ENCODE data around the gene GABARAP. TPM values are rescaled to one million over a fixed set of nuclear protein-coding genes. Genes with fewer than 3 reads are reported as not detected.

GABARAP gene
- total and polyA plus RNA-seq, 2 of the 8 experiments (the other 6 are each of a cell fraction or from before 2014, with no cell fraction given), result 252 to 581 TPM

DNA sequence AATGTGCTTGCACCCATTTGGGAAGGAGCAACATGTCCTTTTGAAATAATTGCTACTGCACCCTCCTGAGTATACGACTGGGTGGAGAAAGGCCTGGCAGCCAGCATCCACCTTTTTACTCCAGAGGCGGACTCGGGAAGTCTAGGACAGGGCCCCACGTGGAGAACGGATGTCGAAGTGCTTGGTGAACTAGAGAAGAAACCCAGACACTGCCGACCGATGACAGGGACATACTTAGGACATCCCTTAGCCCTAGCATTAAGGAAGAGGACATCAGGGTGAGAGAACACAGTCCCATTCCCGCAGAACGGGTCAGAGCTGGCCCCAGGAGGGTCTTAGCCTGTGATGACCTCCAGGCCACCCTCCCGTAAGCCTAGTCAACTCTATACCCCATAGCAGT lies 48.4 kb upstream of the GABARAP start:
- H2BK5ac ChIP-seq (ENCODE audit: low read depth, low read length), result no peak overlapping the region
- H3K9ac ChIP-seq (replicated peaks in 1 of 4; ENCODE audit: extremely low read depth in 1 of 4, low read depth in 3 of 4, low read length in 3 of 4), result no peak overlapping the region
- peaks cover 0 to 9% of the 10 kb centered on the region in 2 experiments for H4K20me1 ChIP-seq (replicated peaks in 1 of 2; ENCODE audit: control insufficient read depth in 1 of 2, insufficient read depth in 2 of 2, low read length in 2 of 2)
- H2BK12ac ChIP-seq (ENCODE audit: low read depth, low read length), result no peak overlapping the region
- H2AK5ac ChIP-seq (ENCODE audit: low read depth, low read length), result no peak overlapping the region
- H3K9me3 ChIP-seq (ENCODE audit: insufficient read depth in 2 of 2, low read depth in 1 of 2, low read length in 1 of 2), result no peaks in the 10 kb centered on the region; a peak in 1 of 4 replicates
- no peak overlapping the region for H4K8ac ChIP-seq (ENCODE audit: extremely low read depth, insufficient read depth, low read length)
- DNase-seq (ENCODE audit: low read depth in 1 of 2, low spot score in 2 of 2) (no peak), FAIRE-seq (no peak)
- H2BK20ac ChIP-seq (ENCODE audit: low read length), result no peak overlapping the region
- H3K79me2 ChIP-seq (ENCODE audit: control insufficient read depth in 1 of 2, insufficient read depth in 2 of 2, low read length in 2 of 2), result no peaks in the 10 kb centered on the region
- H3K4ac ChIP-seq (replicated peaks; ENCODE audit: insufficient read length, low read depth, low read length), result no peak overlapping the region
- no peak overlapping the region for H3K27ac ChIP-seq (ENCODE audit: low read depth, low read length)
- H3K4me3 ChIP-seq (ENCODE audit: extremely low read depth in 1 of 4, insufficient read depth in 2 of 4, low read depth in 3 of 4, low read length in 4 of 4), result no peak overlapping the region
- H3K18ac ChIP-seq (ENCODE audit: extremely low read depth, low read length), result no peak overlapping the region
- CTCF ChIA-PET (ENCODE audit: partially characterized antibody), result interaction anchor here (0.7 to 5.7 kb wide), 5 partner anchors 9 to 69 kb away, joined by 3 to 46 read pairs (median 5); partner anchors contain the start of gene SLC2A4
- H4K5ac ChIP-seq (ENCODE audit: insufficient read length, low read depth, low read length), result no peak overlapping the region
- no peak overlapping the region for H4K91ac ChIP-seq (replicated peaks; ENCODE audit: insufficient read length, low read length)
- H3K36me3 ChIP-seq (ENCODE audit: control insufficient read depth in 2 of 4, insufficient read depth in 4 of 4, low read length in 3 of 4), result peaks cover 0 to 6% (median 0%) of the 10 kb centered on the region in 4 experiments; a peak in 1 of 8 replicates
- H3K27me3 ChIP-seq (replicated peaks in 1 of 4; ENCODE audit: control insufficient read depth in 3 of 4, extremely low read depth in 1 of 4, insufficient read depth in 3 of 4, low read length in 3 of 4), result peaks cover 2 to 5% (median 3%) of the 10 kb centered on the region in 4 experiments
- H3K79me1 ChIP-seq (ENCODE audit: low read depth, low read length), result peaks cover 2% of the 10 kb centered on the region; the same call in 1 of the 2 replicates
- H3K23me2 ChIP-seq (ENCODE audit: low read depth, low read length), result peaks cover 2% of the 10 kb centered on the region; the same call in 1 of the 2 replicates
- no peak overlapping the region for H3K56ac ChIP-seq (replicated peaks; ENCODE audit: insufficient read length, low read depth, low read length)
- H3K14ac ChIP-seq (ENCODE audit: insufficient read length), result no peak overlapping the region
- no peak overlapping the region for H2AFZ ChIP-seq (ENCODE audit: low read length)
- H3K4me2 ChIP-seq (ENCODE audit: insufficient read depth in 1 of 2, low read depth in 2 of 2, low read length in 2 of 2), result no peak overlapping the region
- H3K23ac ChIP-seq (ENCODE audit: insufficient read length), result no peak overlapping the region
- H3K4me1 ChIP-seq (replicated peaks in 1 of 4; ENCODE audit: control insufficient read depth in 3 of 4, insufficient read depth in 4 of 4, low read length in 3 of 4), result peaks cover 0 to 11% (median 7%) of the 10 kb centered on the region in 4 experiments; a peak in 6 of 7 replicates
- WGBS, 2 experiments (ENCODE audit: extremely low coverage in 1 of 2, insufficient coverage in 1 of 2, insufficient read length in 1 of 2, insufficient replicate concordance in 2 of 2, low coverage in 1 of 2, low lambda C conversion rate in 2 of 2, missing lambda C conversion rate in 1 of 2), result 88% methylated on average over 11 of the region's 11 CpGs; no CpG with 5 or more reads in 1 of the 2 experiments
- H2BK120ac ChIP-seq (replicated peaks; ENCODE audit: low read depth, low read length), result no peak overlapping the region
- POLR2A ChIA-PET (ENCODE audit: partially characterized antibody), result interaction anchor here (2.0 to 6.7 kb wide), 5 partner anchors 10 to 39 kb away, joined by 6 to 94 read pairs (median 33); partner anchors contain the start of genes CLDN7, CTDNEP1, ELP5 and GPS2
- no peak overlapping the region for H2BK15ac ChIP-seq (ENCODE audit: low read length)
- TF ChIP-seq KDM4A (IDR thresholded peaks at IDR 0.05; ENCODE audit: low read depth, low read length, severe bottlenecking) (no peak), RAD21 (IDR thresholded peaks at IDR 0.05 in 1 of 2, conservative IDR thresholded peaks at IDR 0.05 in 1 of 2; ENCODE audit: low read depth in 2 of 2, low read length in 2 of 2) (no peak), HDAC6 (IDR thresholded peaks at IDR 0.05; ENCODE audit: low read depth, low read length) (no peak), CHD2 (IDR thresholded peaks at IDR 0.05; ENCODE audit: low read length) (no peak), HDAC2 (IDR thresholded peaks at IDR 0.05; ENCODE audit: borderline replicate concordance in 1 of 2, low read depth in 2 of 2, low read length in 2 of 2) (no peak), SIRT6 (IDR thresholded peaks at IDR 0.05; ENCODE audit: low read length) (no peak), RFX5 (IDR thresholded peaks at IDR 0.05; ENCODE audit: borderline replicate concordance, low read depth, low read length) (no peak), EZH2 (IDR thresholded peaks at IDR 0.05; ENCODE audit: low read depth, low read length, severe bottlenecking) (no peak), SIN3A (conservative IDR thresholded peaks at IDR 0.05 in 1 of 2, IDR thresholded peaks at IDR 0.05 in 1 of 2; ENCODE audit: low read depth in 1 of 2, low read length in 2 of 2) (no peak), POU5F1 (IDR thresholded peaks at IDR 0.05; ENCODE audit: low read depth, low read length) (no peak), MAX (IDR thresholded peaks at IDR 0.05) (no peak), TAF1 (IDR thresholded peaks at IDR 0.05; ENCODE audit: low read depth, low read length) (no peak)
